Smooth muscle cell of the coronary artery (primary cell): ENCODE data around the gene DELE1. TPM values are rescaled to one million over a fixed set of nuclear protein-coding genes. Genes with fewer than 3 reads are reported as not detected.

Source experiments
- total RNA-seq: library from RNA; depleted of rRNA; stranded (reverse); fragments of >200 nt; gene quantifications from 2 replicates; pipeline ENCODE4 v1.2.3, GENCODE V29; 2014; ENCODE audit warnings: low replicate concordance

The DELE1 gene
- 27.1 and 34.5 TPM in 2 replicates for total RNA-seq

GRCh38 chr5:141923448-141924313 lies at the start of gene DELE1:
Gene DELE1, plus strand, starts transcription at chr5:141923871. Its CDS starts 71 bp downstream, at chr5:141923942.

GRCh38 chr5:141878186-141878710 lies 45.4 kb upstream of the DELE1 start, which contains the start of gene PCDH1:
Gene PCDH1, minus strand, starts transcription at chr5:141878410. Its CDS starts 148 bp downstream, at chr5:141878262.

GRCh38 chr5:141958113-141958512 lies 34.4 kb downstream of the DELE1 start, which contains the start of gene PCDH12:
Gene PCDH12, minus strand, starts transcription at chr5:141958202. Its CDS starts 351 bp downstream, at chr5:141957851.

GRCh38 chr5:141968914-141969608 lies 45.4 kb downstream of the DELE1 start, which contains the start of gene RNF14:
Gene RNF14, plus strand, starts transcription at chr5:141969105. Its CDS starts 4,484 bp downstream, at chr5:141973589.

Other genes with a start within 250 kb of the DELE1 start
- 0.94 and 14.1 TPM in 2 replicates for gene ARAP3, start 241.6 kb upstream of the DELE1 start, total RNA-seq
- gene PCDH1, start 45.5 kb upstream of the DELE1 start, total RNA-seq = 4.0 and 27.5 TPM in 2 replicates
- gene PCDH12, start 34.3 kb downstream of the DELE1 start, total RNA-seq = under 0.01 and 1.2 TPM in 2 replicates
- gene RNF14, start 45.2 kb downstream of the DELE1 start, total RNA-seq = 49.7 and 55.5 TPM in 2 replicates
- 38.2 and 81.9 TPM in 2 replicates for gene GNPDA1, start 89.2 kb downstream of the DELE1 start, total RNA-seq
- 24.5 and 46.2 TPM in 2 replicates for gene NDFIP1, start 184.9 kb downstream of the DELE1 start, total RNA-seq